ACC112 (cell line): Measurements from ENCODE around the gene BLM.
"Not testable (repeated sequence)": the region's sequence is repeated elsewhere in the genome, so short reads cannot be mapped to it uniquely, and the experiment has no call there.

ENCODE experiments used
- H2AFZ ChIP-seq: fragments of 200-600 bp; sonication (generic); one replicate; pipeline ENCODE4 v1.6.0; 2017; ENCODE audit warnings: antibody characterized with exemption, low read length; ENCODE audit not compliant: unreplicated experiment
- H3K27ac ChIP-seq: fragments of 200-600 bp; sonication (generic); 2 replicates; pipeline ENCODE4 v1.5.1; 2014; ENCODE audit warnings: low read depth, mild to moderate bottlenecking, antibody characterized with exemption, low read length, moderate library complexity
- H3K27me3 ChIP-seq: fragments of 200-600 bp; sonication (generic); 2 replicates; pipeline ENCODE4 v1.6.1; 2014; ENCODE audit warnings: mild to moderate bottlenecking, antibody characterized with exemption, low read length, moderate library complexity, mixed read lengths; ENCODE audit not compliant: insufficient read depth
- H3K36me3 ChIP-seq: fragments of 200-600 bp; sonication (generic); 2 replicates; pipeline ENCODE4 v1.6.1; 2016; ENCODE audit warnings: mild to moderate bottlenecking, antibody characterized with exemption, low read length, moderate library complexity, mixed read lengths; ENCODE audit not compliant: insufficient read depth
- H3K4me1 ChIP-seq: fragments of 200-600 bp; sonication (generic); one replicate; pipeline ENCODE4 v1.6.1; 2016; ENCODE audit warnings: low read length, mixed read lengths; ENCODE audit not compliant: insufficient read depth, unreplicated experiment, control insufficient read depth
- H3K4me3 ChIP-seq: fragments of 200-600 bp; sonication (generic); 2 replicates; pipeline ENCODE4 v1.5.1; 2014; ENCODE audit warnings: mild to moderate bottlenecking, low read depth, low read length
- H3K79me2 ChIP-seq: fragments of 200-600 bp; sonication (generic); one replicate; pipeline ENCODE4 v1.6.0; 2016; ENCODE audit warnings: low read length; ENCODE audit not compliant: control insufficient read depth, unreplicated experiment, insufficient read depth

Gene BLM

DNA sequence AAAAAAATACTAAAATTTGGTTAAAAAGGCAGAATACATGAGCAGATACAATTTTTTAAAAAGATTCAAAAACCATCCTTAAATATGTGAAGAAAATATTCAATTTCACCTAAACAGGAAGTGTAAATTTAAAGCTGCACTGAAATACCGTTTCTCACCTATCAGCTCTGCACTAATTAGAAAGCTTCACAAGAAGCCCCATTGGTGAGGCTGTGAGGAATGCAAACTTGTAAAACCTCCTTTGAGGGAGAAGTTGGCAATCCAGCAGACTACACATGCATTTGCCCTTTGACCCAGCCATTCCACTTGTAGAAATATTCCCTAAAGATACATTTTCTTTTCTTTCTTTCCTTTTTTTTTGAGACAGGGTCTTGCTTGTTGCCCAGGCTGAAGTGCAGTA lies 18.8 kb downstream of the BLM start:
- Histone ChIP-seq H2AFZ (no peak overlapping the region), H3K79me2 (peaks cover 4% of the 10 kb centered on the region), H3K27ac (no peak overlapping the region), H3K36me3 (peaks cover 13% of the 10 kb centered on the region), H3K27me3 (no peaks in the 10 kb centered on the region), H3K4me3 (no peak overlapping the region), H3K4me1 (no peaks in the 10 kb centered on the region)

DNA sequence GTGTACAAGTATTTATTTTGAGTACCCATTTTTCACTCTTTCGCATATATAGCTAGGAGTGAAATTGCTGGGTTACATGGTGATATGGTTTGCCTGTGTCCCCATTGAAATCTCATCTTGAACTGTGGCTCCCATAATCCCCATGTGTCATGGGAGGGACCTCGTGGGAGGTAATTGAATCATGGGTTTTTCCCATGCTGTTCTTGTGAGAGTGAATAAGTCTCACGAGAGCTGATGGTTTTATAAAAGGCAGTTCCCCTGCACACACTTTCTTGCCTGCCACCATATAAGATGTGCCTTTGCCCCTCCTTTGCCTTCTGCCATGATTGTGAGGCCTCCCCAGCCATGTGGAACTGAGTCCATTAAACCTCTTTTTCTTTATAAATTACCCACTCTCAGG lies 23.4 kb downstream of the BLM start:
- not testable (repeated sequence) for H3K27ac ChIP-seq, H3K79me2 ChIP-seq, H2AFZ ChIP-seq, H3K4me1 ChIP-seq, H3K4me3 ChIP-seq, H3K36me3 ChIP-seq, H3K27me3 ChIP-seq

GRCh38 chr15:90742087-90742486 lies 24.9 kb downstream of the BLM start:
- Histone ChIP-seq H3K36me3 (no peaks in the 10 kb centered on the region), H3K4me1 (no peaks in the 10 kb centered on the region), H2AFZ (no peak overlapping the region), H3K27ac (no peak overlapping the region), H3K79me2 (no peaks in the 10 kb centered on the region), H3K27me3 (no peaks in the 10 kb centered on the region), H3K4me3 (no peak overlapping the region)

GRCh38 chr15:90743407-90743806 lies 26.3 kb downstream of the BLM start:
- Histone ChIP-seq H3K4me1 (no peaks in the 10 kb centered on the region), H3K27me3 (no peaks in the 10 kb centered on the region), H3K4me3 (no peak overlapping the region), H3K79me2 (no peaks in the 10 kb centered on the region), H3K36me3 (no peaks in the 10 kb centered on the region), H2AFZ (no peak overlapping the region), H3K27ac (no peak overlapping the region)

DNA sequence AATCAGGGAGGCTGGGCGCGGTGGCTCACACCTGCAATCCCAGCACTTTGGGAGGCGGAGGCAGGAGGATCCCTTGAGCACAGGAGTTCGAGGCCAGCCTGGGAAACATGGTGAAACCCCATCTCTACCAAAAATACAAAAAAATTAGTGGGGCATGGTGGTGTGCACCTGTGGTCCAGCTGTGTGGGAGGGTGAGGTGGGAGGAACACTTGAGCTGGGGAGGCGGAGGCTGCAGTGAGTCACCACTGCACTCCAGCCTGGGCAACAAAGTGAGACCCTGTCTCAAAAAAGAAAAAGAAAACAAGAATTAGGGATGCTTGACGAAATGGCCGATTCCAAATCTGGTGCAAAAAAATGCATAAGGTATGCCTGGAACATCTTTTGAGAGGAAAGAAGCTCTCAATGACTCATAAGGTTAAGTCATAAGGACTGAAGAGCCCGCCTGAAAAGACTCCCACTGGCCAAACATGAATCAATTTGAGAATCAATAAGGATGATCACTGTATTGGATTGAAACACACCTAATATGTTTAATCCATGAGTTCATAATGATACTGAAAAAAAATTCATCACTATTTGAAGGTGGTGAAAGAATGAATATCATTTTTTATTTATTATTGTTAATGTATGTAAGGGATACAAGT lies 27.7 kb downstream of the BLM start:
- no peak overlapping the region for H3K27ac ChIP-seq
- H3K36me3 ChIP-seq, result no peaks in the 10 kb centered on the region
- H3K4me3 ChIP-seq, result no peak overlapping the region
- H3K79me2 ChIP-seq, result no peaks in the 10 kb centered on the region
- no peaks in the 10 kb centered on the region for H3K4me1 ChIP-seq
- no peaks in the 10 kb centered on the region for H3K27me3 ChIP-seq
- no peak overlapping the region for H2AFZ ChIP-seq

- Histone ChIP-seq H3K79me2 (no peaks in the 10 kb centered on the region), H3K36me3 (no peaks in the 10 kb centered on the region), H3K4me3 (no peak overlapping the region), H3K4me1 (no peaks in the 10 kb centered on the region), H3K27me3 (no peaks in the 10 kb centered on the region), H3K27ac (no peak overlapping the region), H2AFZ (no peak overlapping the region)
These were observed 32.6 kb downstream of the BLM start for GRCh38 chr15:90749754-90750153.

- no peak overlapping the region for H2AFZ ChIP-seq
- no peak overlapping the region for H3K4me3 ChIP-seq
- no peaks in the 10 kb centered on the region for H3K79me2 ChIP-seq
- no peak overlapping the region for H3K27ac ChIP-seq
- no peaks in the 10 kb centered on the region for H3K36me3 ChIP-seq
- H3K27me3 ChIP-seq, result no peaks in the 10 kb centered on the region
- H3K4me1 ChIP-seq, result no peaks in the 10 kb centered on the region
These were observed 33.0 kb downstream of the BLM start for GRCh38 chr15:90750186-90750585.

DNA sequence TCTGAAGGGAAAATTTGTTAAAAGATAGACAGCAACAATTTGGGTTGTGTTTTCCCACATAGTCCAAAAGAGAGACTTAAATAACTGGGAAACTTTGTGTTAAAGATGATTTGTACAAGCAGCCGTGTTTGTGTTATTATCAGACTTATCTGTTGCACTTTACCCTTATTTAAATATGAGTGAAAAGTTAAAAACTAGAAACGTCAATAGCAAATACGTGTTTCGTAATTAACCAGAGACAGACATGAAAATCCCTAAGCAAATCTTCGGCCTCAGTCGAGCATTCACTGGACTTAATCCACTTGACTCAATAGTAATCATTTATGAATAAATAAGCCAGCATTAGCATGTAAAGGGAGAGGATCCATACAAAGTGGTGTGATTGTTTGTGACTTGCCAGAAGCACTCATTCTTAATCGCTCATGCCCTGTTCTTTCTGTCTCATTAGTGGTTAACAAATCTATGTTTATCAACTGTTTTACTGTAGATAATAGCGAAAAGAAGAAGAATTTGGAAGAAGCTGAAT lies 34.2 kb downstream of the BLM start:
- H3K36me3 ChIP-seq, result no peaks in the 10 kb centered on the region
- no peak overlapping the region for H2AFZ ChIP-seq

DNA sequence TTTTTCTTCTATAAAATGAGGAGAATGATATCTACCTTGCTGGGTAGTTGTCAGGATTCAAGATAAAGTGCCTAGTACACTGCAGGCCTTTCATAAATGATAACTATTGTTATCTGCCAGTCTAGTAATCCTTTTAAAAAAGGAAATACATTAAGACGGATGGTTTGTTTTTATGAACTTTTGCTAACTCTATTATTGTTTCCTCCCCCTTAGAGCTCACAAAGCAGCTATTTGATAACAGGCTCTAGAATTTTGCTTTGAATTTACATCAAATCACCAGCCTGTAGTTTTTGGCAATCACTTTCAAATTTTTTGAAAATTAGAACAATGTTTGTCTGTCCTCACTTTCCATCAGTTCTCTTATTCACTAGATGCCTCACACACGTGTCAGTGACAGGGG lies 39.8 kb downstream of the BLM start:
- Histone ChIP-seq H3K27me3 (no peaks in the 10 kb centered on the region), H3K79me2 (no peaks in the 10 kb centered on the region), H3K4me3 (no peak overlapping the region), H3K36me3 (no peaks in the 10 kb centered on the region), H3K27ac (no peak overlapping the region), H3K4me1 (peaks cover 6% of the 10 kb centered on the region), H2AFZ (no peak overlapping the region)

More for the DNA sequence above, 34.2 kb downstream of the BLM start:
- H3K4me3 ChIP-seq, result no peak overlapping the region
- no peaks in the 10 kb centered on the region for H3K79me2 ChIP-seq
- H3K4me1 ChIP-seq, result no peaks in the 10 kb centered on the region
- no peak overlapping the region for H3K27ac ChIP-seq
- H3K27me3 ChIP-seq, result no peaks in the 10 kb centered on the region

DNA sequence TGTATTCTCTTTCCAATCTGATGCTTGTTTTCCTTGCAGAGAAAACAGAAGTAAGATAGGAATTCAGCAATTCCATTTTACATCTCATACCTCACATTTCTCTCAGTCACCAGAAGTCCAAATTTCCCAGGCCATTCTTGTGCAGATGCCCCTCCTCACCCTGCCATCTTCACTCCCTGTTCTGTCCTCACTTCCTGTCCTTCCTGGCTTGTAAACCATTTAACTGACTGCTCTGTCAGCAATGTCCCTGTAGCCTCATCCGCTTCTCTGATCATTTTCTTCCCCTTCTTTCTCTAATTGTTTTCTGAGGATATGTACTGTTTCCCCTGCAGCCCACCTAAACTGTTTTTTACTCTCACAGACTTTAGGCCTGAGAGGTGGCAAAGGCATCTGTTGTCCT lies 40.3 kb downstream of the BLM start:
- Histone ChIP-seq H3K4me1 (peaks cover 9% of the 10 kb centered on the region), H3K27me3 (no peaks in the 10 kb centered on the region), H2AFZ (no peak overlapping the region), H3K79me2 (no peaks in the 10 kb centered on the region), H3K36me3 (no peaks in the 10 kb centered on the region), H3K4me3 (no peak overlapping the region), H3K27ac (no peak overlapping the region)

DNA sequence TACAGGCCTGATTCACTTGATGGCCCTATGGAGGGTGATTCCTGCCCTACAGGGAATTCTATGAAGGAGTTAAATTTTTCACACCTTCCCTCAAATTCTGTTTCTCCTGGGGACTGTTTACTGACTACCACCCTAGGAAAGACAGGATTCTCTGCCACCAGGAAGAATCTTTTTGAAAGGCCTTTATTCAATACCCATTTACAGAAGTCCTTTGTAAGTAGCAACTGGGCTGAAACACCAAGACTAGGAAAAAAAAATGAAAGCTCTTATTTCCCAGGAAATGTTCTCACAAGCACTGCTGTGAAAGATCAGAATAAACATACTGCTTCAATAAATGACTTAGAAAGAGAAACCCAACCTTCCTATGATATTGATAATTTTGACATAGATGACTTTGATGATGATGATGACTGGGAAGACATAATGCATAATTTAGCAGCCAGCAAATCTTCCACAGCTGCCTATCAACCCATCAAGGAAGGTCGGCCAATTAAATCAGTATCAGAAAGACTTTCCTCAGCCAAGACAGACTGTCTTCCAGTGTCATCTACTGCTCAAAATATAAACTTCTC lies 43.6 kb downstream of the BLM start:
- no peak overlapping the region for H3K27ac ChIP-seq
- no peak overlapping the region for H3K4me3 ChIP-seq
- no peaks in the 10 kb centered on the region for H3K79me2 ChIP-seq
- no peaks in the 10 kb centered on the region for H3K27me3 ChIP-seq
- no peaks in the 10 kb centered on the region for H3K36me3 ChIP-seq
- H3K4me1 ChIP-seq, result peaks cover 12% of the 10 kb centered on the region
- no peak overlapping the region for H2AFZ ChIP-seq
